GM21526 (cell line): ENCODE results near the gene ZNF425.
"Not testable (repeated sequence)": the region's sequence is repeated elsewhere in the genome, so short reads cannot be mapped to it uniquely, and the experiment has no call there.

Source experiments
- ATAC-seq: cut with Tn5 transposase; IDR thresholded peaks from one replicate; pipeline ENCODE4 v1.9.1; 2021; ENCODE audit warnings: moderate library complexity; ENCODE audit not compliant: unreplicated experiment, low FRiP score

ZNF425 gene

GRCh38 chr7:149125863-149126661 is at the start of gene ZNF425:
ZNF425 (minus strand) TSS chr7:149126324; CDS start chr7:149126213, 111 bp downstream.
- peak; percentile 86 for ATAC-seq

GRCh38 chr7:149175150-149175549 is 49.0 kb upstream of the ZNF425 start:
- ATAC-seq, result no peak

GRCh38 chr7:149172534-149172920 is 46.4 kb upstream of the ZNF425 start:
- no peak for ATAC-seq

- no peak for ATAC-seq
Measured at GRCh38 chr7:149171892-149172533, 45.9 kb upstream of the ZNF425 start.

GRCh38 chr7:149166630-149167352 is 40.7 kb upstream of the ZNF425 start:
- ATAC-seq, result no peak

GRCh38 chr7:149166142-149166541 is 40.0 kb upstream of the ZNF425 start:
- no peak for ATAC-seq

GRCh38 chr7:149161241-149161848 is 35.2 kb upstream of the ZNF425 start:
- ATAC-seq, result no peak

GRCh38 chr7:149156898-149157297 is 30.8 kb upstream of the ZNF425 start:
- ATAC-seq, result no peak

- ATAC-seq, result no peak
Measured at GRCh38 chr7:149154056-149154455, 27.9 kb upstream of the ZNF425 start.

- ATAC-seq, result no peak
Measured at GRCh38 chr7:149153346-149153745, 27.2 kb upstream of the ZNF425 start.

GRCh38 chr7:149150981-149151380 is 24.9 kb upstream of the ZNF425 start:
- no peak for ATAC-seq

GRCh38 chr7:149147752-149148653 is 21.9 kb upstream of the ZNF425 start:
- peak; percentile 33 for ATAC-seq

GRCh38 chr7:149147072-149147751 is 21.1 kb upstream of the ZNF425 start, which contains the start of gene ZNF398:
ZNF398 (plus strand) TSS chr7:149147453; CDS start chr7:149147743, 290 bp downstream.
- ATAC-seq, result peak; percentile 67

- ATAC-seq, result no peak
Measured at GRCh38 chr7:149145031-149145845, 19.1 kb upstream of the ZNF425 start.

GRCh38 chr7:149144436-149144922 is 18.4 kb upstream of the ZNF425 start:
- ATAC-seq, result not testable (repeated sequence)

GRCh38 chr7:149141893-149142292 is 15.8 kb upstream of the ZNF425 start:
- ATAC-seq, result no peak

- no peak for ATAC-seq
Measured at GRCh38 chr7:149140831-149141230, 14.7 kb upstream of the ZNF425 start.

- no peak for ATAC-seq
Measured at GRCh38 chr7:149136118-149136517, 10.0 kb upstream of the ZNF425 start.
